GM19463 (cell line): ENCODE results near the gene CD164L2.

Experiments
- ATAC-seq: cut with Tn5 transposase; IDR thresholded peaks from one replicate; pipeline ENCODE4 v1.9.1; 2021; ENCODE audit warnings: mild to moderate bottlenecking, moderate library complexity; ENCODE audit not compliant: unreplicated experiment

Gene CD164L2

DNA sequence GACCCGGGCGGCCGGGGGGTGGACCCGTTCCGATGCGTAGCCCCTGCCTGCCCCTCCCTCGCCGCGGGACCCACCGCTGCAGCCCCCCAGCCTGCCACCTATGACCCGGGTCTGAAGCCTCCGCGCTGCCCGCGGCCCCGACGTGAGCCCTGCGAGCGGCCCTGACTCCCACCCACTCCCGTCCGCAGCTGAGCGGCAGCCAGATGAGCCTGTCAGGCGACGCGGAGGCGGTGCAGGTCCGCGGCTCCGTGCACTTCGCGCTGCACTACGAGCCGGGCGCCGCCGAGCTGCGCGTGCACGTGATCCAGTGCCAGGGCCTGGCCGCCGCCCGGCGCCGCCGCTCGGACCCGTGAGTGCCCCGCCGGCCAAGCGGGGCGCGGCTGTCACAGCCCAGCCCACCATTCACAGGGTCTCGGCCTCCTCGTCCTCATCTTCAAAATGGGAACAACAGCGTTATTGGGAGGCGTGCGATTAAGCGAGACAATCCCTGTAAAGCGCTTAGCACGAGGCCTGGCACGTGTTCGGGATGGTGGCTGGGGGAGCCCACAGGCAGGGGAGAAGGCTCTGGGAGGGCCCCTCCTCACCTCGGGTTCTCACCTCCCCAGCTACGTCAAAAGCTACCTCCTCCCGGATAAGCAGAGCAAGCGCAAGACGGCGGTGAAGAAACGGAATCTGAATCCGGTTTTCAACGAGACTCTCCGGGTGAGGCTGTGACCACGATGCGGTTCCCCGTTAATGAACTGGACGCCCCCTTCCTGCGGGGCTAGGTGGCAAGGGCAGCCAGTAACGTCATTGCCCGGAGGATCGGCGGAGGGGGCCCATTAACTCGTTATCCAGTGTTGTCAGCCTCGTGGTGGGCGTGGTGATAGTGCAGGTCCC is 33.1 kb downstream of the CD164L2 start:
- no peak for ATAC-seq

DNA sequence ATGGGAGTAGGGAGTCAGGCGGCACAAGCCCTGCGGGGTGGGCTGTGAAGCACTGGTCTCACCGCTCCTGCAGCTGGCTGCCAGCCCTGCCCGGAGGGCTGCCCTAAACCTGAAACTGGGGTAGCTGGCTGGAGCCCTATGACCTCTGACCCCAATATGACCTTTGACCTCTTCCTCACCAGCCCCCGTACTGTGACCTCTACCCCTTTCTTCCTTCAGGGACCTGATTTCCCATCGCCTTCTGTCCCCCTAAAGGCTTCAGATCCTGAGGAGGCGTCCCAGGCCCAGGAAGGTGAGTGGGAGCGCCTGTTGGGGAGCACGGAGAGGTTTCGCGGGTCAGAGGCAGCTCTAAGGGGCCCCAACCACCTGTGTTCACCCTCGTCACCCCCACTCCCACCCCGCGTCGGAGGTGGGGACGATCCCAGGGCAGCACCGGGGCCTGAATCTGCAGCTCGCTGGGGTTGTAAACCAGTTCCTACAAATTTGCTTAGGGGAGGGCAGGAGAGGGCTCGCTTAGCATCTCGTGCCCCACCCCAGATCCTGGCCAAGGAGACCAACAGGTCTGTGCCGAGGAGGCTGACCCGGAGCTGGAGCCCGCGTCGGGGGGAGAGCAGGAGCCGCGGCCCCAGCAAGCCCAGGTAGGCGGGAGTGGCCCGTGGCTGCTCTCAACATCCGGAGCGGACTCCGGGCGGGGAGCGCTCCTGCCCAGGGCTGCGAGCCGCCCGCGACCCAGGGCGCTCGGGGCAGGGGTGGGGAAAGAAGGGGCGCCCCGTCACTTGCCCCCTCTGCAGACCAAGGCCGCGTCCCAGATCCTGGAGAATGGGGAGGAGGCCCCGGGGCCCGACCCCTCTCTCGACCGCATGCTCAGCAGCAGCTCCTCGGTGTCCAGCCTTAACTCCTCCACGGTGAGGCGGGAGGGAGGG is 34.0 kb downstream of the CD164L2 start:
- no peak for ATAC-seq

DNA sequence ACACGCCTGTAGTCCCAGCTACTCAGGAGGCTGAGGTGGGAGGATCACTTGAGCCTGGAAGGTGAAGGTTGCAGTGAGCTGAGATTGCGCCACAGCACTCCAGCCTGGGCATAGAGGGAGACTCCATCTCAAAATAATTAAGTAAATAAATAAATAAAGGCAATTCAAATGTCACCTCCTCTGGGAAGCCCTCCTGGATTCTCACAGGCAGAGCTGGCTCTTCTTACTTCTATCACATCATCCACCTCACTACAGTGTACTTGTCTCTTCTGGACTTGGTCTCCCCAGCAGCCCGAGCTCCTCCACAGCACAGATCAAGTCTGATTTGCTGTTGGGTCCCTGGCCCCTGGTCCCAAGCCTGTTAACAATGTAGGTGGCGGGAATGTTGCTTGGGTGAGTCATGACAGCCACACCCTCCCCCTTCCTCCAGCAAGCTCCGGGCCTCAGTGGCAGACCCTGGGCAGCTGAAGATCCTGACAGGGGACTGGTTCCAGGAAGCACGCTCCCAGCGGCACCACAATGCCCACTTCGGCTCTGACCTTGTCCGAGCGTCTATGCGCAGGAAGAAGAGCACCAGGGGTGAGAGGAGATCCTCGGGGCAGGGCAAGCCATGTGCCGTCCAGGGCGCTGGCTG is 36.0 kb downstream of the CD164L2 start:
- no peak for ATAC-seq

DNA sequence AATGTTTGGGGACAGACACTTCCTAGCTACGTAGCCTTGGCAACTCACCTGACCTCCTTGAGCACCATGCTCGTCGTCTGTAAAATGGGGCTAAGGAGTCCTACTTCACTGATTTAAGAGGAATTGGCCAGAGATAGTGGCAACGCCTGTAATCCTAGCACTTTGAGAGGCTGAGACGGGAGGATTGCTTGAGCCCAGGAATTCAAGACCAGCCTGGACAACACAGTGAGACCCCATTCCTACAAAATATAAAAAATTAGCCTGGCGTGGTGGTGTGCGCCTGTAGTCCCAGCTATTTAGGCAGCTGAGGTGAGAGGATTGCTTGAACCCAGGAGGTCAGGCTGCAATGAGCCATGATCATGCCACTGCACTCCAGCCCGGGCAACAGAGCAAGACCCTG is 36.8 kb downstream of the CD164L2 start:
- ATAC-seq, result no peak

DNA sequence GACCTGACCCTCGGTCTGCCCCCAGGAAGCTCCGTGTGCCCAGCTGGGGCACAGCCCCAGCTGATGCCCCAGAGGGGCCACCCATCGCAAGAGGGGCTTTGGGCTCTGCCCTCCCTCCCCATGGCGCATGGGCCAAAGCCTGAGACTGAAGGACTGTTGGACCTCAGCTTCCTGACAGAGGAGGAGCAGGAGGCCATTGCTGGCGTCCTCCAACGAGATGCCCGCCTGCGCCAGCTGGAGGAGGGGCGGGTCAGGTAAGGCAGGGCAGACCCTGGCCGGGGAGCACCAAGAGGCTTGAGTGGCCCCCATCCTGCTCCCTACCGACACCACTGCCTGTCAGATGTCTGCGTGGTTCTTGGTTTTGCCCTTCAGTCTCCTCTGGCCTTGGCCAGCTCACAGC is 37.9 kb downstream of the CD164L2 start:
- no peak for ATAC-seq

DNA sequence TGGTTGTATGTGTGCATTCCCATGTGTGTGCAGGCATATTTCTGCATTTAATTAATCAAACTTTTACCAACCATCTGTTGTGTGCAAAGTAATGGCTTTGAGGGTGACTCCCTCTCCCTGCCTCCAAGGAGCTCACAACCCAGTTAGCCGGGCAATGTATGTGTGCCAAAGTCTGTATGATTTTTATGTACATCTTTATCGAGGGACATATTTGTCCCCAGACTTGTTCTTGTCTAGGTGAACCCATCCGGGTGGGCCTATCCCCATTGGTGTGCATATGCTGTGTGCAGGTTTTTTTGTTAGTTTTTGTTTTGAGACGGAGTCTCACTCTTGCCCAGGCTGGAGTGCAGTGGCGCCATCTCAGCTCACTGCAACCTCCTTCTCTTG is 39.5 kb downstream of the CD164L2 start:
- ATAC-seq, result no peak

DNA sequence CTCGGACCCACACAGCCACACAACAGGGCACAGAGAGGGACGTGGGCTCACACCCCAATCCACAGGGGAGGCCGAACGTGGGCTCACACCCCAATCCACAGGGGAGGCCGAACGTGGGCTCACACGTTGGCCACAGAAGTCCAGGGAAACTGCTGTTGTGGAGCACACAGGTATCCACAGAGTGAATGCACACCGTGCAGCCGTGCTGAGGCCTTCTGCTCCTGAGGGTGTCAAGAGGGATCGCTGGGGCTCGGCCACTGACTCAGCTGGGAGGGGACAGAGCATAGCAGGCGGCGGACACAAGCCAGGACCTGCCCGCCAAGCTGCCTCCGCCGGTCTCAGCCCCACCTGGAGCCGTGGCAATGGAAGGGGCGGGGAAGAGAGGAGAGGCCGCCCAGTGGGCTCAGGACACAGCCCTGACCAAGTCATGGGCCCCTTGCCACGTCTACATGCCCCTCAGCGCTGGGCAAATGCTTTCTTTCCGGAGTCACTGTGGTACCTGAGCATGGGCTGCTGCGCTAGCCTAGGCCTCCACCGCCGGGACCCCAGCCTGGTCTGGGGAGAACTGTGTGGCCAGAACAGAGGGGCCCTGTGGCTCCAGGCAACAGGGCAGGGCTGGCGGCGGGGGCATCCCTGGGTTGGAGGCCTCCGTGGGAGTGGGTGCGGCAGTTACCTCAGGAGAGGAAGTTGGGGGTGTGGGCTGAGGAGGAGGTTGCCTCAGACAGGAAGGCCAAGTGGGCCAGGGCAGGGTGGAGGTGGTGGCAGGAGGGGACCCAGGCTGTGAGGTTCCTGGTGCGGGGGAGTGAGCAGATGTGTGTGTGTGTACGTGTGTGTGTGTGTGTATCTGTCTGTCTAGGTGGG is 40.1 kb downstream of the CD164L2 start:
- no peak for ATAC-seq

DNA sequence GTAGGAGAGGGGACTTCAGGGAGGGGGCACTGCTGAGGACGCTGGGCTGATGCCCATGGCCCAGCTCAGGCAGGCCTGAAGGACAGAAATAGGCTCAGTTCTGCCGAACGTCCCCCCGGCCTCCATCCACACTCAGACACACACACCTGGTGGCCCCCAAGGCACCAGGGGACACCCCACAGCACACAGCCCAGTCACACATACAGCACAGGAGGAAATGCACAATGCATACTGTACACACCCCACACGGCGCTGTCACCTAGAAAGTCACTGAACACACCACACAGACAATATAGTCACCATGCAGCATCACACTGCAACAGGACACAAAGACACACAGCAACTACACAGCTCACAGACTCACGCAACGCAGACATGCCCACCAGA is 40.7 kb downstream of the CD164L2 start:
- no peak for ATAC-seq

DNA sequence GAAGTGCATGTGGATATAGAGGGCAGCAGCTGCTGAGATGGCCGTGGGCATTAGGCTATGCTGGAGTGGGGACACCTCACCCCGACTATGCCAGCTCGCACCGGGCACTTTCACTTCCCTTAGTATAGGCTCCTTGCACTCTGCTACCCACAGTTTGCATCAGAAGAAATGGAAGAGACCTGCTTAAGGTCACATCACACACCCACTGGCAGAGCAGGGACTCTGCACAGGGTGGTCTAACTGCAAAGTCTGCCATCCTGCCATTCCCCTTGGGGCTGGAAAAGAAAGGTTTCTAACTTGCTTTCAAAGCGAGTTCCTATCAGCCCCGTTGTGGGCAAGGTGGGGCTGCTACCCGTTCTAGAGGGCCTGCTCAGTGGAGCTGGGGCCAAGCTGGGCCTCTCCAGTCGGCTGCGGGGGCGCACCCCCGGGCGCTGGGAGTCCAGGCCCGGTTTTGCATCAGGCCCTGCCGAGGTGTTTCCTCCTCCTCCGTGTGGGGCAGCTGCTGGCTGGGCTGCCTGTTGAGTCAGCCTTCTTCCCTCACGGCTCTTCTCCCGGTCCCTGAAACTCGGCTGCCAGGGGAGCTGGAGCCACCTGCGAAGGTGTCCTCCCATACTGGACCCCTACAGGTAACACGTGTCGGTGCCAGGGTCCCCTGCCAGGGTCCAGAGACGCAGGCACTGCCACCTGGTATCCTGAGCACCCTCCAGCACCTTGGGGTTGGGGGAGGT is 41.4 kb downstream of the CD164L2 start, which contains the start of gene SYTL1:
SYTL1 (plus strand) TSS at position 498 of the 728 bp plus-strand sequence. CDS start 3,313 bp downstream, outside the sequence.
- peak; percentile 68 for ATAC-seq

DNA sequence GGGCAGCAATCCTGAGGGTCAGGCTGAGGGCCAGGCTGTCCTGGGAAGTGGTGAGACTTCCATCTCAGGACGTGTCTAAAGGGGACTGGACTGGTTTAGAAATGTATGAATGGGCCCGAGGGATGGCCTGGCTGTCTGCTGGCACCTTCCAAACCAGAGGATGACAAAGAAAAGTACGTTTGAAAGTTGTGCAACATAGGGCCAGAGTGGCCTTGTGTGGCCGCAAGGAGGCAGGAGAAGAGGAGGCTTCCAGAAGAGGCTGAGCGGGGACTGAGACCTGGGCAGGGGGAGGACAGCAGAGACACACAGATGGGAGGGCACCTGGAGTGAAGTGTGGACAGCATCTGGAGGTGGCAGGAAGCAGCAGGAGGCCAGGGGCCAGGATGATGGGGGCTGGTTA is 43.9 kb downstream of the CD164L2 start:
- no peak for ATAC-seq

DNA sequence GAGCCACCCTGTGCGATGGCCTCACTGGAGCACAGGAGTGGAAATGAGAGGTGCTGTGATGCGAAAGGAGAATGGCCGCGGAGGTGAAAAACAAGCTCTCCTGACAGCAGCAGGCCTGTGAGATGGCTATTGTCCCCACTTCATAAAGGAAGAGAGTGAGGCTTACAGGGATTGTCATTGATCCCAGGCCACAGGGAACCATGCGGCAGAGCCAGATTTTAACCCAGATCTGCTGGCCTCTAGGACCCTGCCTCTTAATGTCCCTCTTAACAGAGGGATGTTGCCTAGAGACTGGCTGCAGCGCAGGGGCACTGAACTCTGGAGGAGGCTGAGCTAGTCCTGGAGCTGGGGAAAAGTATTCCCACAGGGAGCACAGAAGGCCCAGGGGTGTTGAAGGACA is 44.4 kb downstream of the CD164L2 start:
- ATAC-seq, result no peak

DNA sequence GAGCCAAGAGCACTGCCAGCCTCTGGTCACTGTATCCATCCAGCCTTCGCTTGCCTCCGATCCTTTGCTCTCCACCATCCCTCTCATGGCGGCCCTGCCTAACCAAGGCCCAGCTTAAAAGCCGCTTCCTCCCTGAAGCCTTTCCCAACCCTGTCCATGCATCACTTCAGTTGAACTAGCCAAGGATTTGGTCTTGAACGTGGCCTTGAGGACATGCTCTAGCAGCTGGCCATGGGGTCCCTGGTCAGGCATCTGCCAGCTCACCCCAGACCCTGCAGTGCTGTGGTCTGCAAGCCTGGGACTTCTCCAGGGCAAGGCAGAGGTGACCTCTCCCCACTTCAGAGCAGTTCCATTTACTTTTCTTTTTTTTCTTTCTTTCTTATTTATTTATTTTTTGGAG is 46.4 kb downstream of the CD164L2 start:
- no peak for ATAC-seq

DNA sequence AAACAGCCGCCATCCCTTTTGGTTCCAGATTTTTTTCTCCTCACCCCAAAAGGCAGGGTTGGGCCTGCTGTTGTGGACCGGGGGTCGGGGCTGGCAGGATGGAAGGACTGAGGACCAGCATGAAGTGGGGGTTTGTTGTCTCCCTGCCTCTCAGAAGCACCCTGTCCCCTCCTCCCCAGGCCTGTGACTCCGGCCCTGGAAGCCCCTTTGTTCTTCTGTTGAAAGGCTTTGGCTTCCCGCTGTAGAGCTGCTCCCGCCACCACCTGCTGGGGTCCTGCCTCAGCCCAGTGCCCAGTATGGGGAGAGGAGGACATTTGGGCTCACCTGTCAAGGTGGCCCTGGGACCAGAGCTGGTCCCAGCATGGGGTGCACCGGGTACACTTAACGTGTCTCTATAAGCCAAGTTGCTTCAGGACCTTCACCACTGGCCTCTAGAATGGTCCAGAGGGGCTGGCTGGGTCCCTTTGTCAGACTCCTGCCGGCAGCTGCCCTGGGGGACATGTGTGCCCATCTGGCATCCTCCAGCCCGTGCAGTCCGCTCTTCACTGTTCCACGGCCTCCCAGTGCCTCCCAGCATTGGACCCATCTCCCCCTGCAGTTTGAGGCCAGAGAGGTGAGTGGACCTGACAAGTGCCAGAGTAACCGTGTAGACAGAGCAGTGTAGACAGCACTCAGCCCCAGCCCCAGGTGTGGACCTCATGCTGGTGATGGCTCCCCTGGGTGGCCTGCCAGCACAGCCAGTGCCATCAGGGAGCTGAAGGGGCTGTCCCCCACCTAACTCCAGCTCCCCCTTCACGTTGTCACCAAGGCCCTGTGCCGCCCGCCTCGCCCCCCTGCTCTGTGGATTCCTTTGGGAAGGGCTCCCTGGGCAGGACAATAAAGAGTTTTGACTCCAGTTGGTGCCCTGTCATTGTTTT is 47.4 kb downstream of the CD164L2 start:
- ATAC-seq, result no peak

DNA sequence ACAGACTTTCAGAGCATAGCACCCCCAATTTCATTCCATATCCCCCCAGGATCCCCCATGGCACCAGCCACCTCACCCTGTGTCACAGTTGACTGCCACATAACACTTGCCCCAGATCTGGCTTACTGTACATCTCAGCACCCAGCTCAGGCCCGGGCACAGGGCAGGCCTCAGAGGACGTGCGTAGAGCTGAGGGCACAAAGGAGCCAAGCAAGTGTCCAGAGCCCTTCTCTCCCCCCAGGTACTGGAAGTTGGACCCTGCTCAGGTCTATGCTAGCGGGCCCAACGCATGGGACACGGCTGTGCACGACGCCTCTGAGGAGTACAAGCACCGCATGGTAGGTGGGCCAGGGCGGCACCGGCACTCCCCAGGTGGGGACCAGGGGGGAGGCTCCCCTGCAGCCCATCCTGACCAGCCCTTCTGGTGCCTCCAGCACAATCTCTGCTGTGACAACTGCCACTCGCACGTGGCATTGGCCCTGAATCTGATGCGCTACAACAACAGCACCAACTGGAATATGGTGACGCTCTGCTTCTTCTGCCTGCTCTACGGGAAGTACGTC is 49.3 kb downstream of the CD164L2 start:
- no peak for ATAC-seq

DNA sequence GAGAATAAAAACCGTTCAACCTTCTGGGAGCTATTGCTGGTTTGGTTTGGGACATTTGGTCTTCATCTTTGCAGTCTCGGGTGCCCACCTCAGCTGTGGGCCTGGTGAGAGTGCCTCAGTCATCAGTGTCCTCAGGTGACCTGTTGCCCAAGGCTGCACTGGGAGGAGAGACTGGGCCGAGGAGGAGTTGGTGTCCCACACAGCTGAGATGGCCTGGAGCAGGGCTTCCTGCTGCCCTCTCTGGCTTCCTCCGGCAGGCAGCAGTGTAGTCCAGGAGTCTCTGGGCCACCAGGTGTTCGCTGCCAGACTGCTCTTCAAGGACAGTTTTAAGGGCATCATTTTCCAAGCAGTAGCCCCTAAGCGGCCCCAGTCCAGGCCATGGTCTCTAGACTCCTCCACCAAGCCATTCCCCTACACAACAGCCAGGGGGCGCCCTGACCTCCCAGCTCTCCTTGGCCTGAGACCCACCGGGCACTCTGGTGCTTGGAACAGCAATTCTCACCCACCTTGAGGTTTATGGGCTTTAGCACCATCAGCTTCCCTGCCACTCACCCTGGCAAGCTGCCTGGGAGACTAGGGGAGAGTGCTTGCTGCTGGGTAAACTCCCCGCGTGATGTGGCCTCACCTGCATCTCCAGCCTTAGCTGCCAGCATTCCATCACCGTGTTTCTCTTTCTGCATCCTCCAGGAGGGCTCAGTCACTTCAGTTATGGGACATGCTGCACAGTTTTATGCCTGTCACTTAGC is 50.4 kb downstream of the CD164L2 start:
- ATAC-seq, result no peak

DNA sequence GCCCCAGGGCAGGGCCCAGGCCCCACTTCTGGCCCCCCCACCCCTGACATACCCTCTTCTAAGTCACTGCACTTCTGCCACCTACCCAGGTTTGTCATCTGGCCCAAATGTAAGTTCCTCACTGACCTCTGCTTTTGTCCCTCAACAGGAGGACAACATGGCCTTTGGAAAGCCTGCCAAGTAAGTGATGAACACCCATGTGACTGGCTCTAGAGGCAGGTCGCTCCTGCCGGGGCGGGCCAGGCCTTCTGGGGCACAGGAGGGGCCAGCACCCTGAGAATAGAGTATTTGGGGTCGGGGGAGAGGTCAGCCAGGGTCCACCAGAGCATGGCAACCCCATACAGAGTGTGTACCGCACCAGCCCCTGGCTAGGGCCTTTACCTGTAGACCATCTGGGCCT is 51.2 kb downstream of the CD164L2 start:
- no peak for ATAC-seq

DNA sequence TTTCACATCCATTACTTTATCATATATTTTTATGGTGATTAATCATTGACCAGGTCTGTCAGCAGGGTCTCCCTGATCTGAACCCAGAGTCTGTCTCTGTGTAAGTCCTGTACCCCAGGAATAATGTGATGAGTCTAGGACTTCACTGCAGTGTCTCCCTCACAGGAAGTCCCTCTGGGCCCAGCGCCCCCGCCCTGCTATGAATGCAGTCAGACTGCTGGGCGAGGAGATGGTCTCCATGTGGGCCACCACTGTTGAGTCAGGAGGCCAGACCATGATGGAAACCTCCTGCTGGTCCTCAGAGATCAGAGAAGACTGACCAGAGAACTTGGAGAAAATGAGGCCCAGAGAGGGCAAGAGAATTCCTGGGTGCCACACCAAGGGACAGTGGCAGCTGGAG is 51.7 kb downstream of the CD164L2 start:
- no peak for ATAC-seq

DNA sequence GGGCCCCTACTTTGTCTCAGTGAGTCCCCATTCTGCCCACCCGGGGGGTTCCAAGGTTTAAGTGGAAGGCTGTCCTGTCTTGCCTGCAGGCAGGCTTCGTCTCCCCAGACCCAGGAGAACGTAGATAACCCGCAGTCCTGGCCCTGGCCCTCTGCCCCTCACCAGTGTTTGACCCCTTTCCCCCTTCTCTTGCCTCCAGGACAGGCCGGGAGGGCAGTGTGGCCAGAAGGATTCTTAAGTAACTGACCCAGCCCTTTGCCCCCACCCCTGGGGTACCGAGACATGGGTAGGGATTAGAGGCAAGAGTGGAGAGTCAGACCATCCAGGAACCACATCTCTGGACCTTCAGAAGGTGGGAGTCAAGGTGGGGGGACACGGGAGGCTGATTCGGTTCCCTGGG is 52.3 kb downstream of the CD164L2 start:
- ATAC-seq, result no peak
